Gastrocnemius medialis (tissue), 4 donors: ENCODE results near the gene CASTOR1. TPM values are rescaled to one million over a fixed set of nuclear protein-coding genes. Genes with fewer than 3 reads are reported as not detected.

Experiments used
- ATAC-seq, 2 donors: fragments of 150-250 bp; one replicate each; pipeline ENCODE4 v1.9.1; 2016
- DNase-seq, 2 donors: peaks; one replicate each; pipeline ENCODE4 v3.0.0-alpha.2; 2019
- H3K27ac ChIP-seq, 4 donors: fragments of 200-600 bp; sonication (generic); 1 replicate in 1 of 4; 2 replicates in 3 of 4; pipeline ENCODE4 v1.5.1; 2016 to 2018; ENCODE audit warnings: mild to moderate bottlenecking in 2 of 4, moderate library complexity in 1 of 4
- H3K27me3 ChIP-seq, 3 donors: fragments of 200-600 bp; sonication (generic) in 2 of 3; 1 replicate in 1 of 3; 2 replicates in 2 of 3; pipeline versions ENCODE4 v1.5.1 to v1.6.0; 2016 to 2019; ENCODE audit warnings: mild to moderate bottlenecking in 1 of 3, moderate library complexity in 1 of 3
- H3K36me3 ChIP-seq, 2 donors: fragments of 200-600 bp; sonication (generic) in 1 of 2; one replicate each; pipeline ENCODE4 v1.5.1; 2017 to 2018
- H3K4me1 ChIP-seq, 2 donors: fragments of 200-600 bp; sonication (generic) in 1 of 2; one replicate each; pipeline ENCODE4 v1.5.1; 2016 to 2017; ENCODE audit warnings: mild to moderate bottlenecking in 2 of 2
- H3K4me3 ChIP-seq, 4 donors: fragments of 200-600 bp; sonication (generic) in 3 of 4; 1 replicate in 1 of 4; 2 replicates in 3 of 4; pipeline ENCODE4 v1.5.1; 2016 to 2019; ENCODE audit warnings: mild to moderate bottlenecking in 2 of 4
- H3K9me3 ChIP-seq, 3 donors: fragments of 200-600 bp; sonication (generic) in 2 of 3; 1 replicate in 1 of 3; 2 replicates in 2 of 3; pipeline ENCODE4 v1.5.1; 2016 to 2019
- CTCF ChIP-seq, 5 experiments: fragments of 450-650 bp in 3 of 5; fragments of 200-600 bp in 2 of 5; sonication (generic) in 2 of 5; IDR thresholded peaks in 4 of 5; conservative IDR thresholded peaks in 1 of 5; 1 replicate in 4 of 5; 2 replicates in 1 of 5; pipeline ENCODE4 v1.5.1; 2016 to 2019; ENCODE audit warnings: antibody characterized with exemption in 5 of 5, mild to moderate bottlenecking in 3 of 5, moderate library complexity in 3 of 5
- POLR2A ChIP-seq, 2 donors: fragments of 450-650 bp; IDR thresholded peaks; one replicate each; pipeline ENCODE4 v1.6.1; 2017; ENCODE audit warnings: antibody characterized with exemption in 2 of 2, mild to moderate bottlenecking in 2 of 2, moderate library complexity in 2 of 2
- in situ Hi-C, 4 donors: fragments of 200-750 bp; cut with MboI; loops; one replicate each; pipeline versions ENCODE4 v1.15.0 to v1.8.0; 2017; ENCODE audit warnings: low sequenced_read_pairs in 4 of 4
- intact Hi-C: fragments of 100-400 bp; cut with DNase I; formaldehyde crosslinking; loops from one replicate; pipeline ENCODE4 v1.15.1; 2023; ENCODE audit warnings: low total_unique reads
- total RNA-seq, 4 donors: library from RNA; depleted of rRNA; stranded (reverse); fragments of >200 nt; gene quantifications; one replicate each; pipeline versions ENCODE4 v1.1.0 to v1.2.3, GENCODE V29; 2016

The CASTOR1 gene
- total RNA-seq, 4 donors from 2014 or later: 3.5 to 6.5 (median 5.6) TPM

DNA sequence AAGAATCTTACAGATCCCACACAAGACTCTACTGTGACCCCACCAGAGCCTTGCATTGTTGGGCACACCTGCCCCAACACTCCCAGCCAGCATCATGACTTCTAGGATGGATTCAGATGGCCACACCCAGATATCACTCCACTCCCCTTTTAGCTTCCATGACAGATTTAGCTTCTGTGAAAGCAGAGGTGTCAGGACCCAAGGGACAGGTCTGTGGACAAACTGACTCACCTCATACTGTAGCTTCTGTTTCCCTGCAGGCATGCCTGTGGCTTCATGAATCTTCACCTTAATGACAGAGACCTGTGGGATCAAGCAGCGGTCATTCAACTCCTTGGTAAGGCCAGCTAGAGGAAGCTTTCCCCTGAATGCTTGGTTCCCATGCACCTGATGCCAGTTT is 45.9 kb upstream of the CASTOR1 start:
- in situ Hi-C loops (no loop called here), intact Hi-C loops (no loop called here)
- Histone ChIP-seq H3K36me3 (peaks cover 6 to 86% of the 10 kb centered on the region in 2 donors), H3K9me3 (no peaks in the 10 kb centered on the region), H3K4me1 (peaks cover 9 to 20% of the 10 kb centered on the region in 2 donors), H3K27ac (no peak overlapping the region), H3K27me3 (no peaks in the 10 kb centered on the region), H3K4me3 (no peak overlapping the region)
- DNase-seq: no peak
- TF ChIP-seq CTCF (IDR thresholded peaks at IDR 0.05 in 4 of 5, conservative IDR thresholded peaks at IDR 0.05 in 1 of 5) (no peak), POLR2A (IDR thresholded peaks at IDR 0.05) (no peak)
- no peak for ATAC-seq

GRCh38 chr22:30334646-30335045 is 45.3 kb upstream of the CASTOR1 start:
- Histone ChIP-seq H3K36me3 (peaks cover 5 to 80% of the 10 kb centered on the region in 2 donors), H3K4me1 (peaks cover 9 to 20% of the 10 kb centered on the region in 2 donors), H3K27me3 (no peaks in the 10 kb centered on the region), H3K9me3 (no peaks in the 10 kb centered on the region), H3K27ac (no peak overlapping the region), H3K4me3 (no peak overlapping the region)
- TF ChIP-seq POLR2A (IDR thresholded peaks at IDR 0.05) (no peak), CTCF (IDR thresholded peaks at IDR 0.05 in 4 of 5, conservative IDR thresholded peaks at IDR 0.05 in 1 of 5) (no peak)
- ATAC-seq (no peak), DNase-seq (no peak)
- in situ Hi-C loops: no loop called here
- intact Hi-C loops: no loop called here

DNA sequence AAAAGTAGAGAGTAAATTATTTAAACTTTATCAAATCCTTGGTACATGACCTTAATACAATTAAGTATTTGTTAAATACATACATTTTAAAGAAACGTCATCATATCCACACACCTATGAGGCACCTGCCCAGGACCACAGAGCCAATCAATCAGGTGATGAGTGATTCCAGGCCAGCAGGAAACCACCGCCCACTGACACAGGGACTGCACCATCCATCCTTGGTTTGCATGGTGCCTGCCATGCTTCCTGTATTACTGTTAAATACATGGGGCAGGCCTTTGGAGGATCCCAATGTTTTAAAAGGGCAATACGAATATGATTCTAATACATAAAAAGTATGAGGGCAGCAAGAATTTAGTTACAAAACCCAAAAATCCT is 44.4 kb upstream of the CASTOR1 start:
- in situ Hi-C loops: no loop called here
- Histone ChIP-seq H3K27me3 (no peaks in the 10 kb centered on the region), H3K4me3 (no peak overlapping the region), H3K36me3 (peaks cover 3 to 71% of the 10 kb centered on the region in 2 donors), H3K4me1 (peaks cover 9 to 20% of the 10 kb centered on the region in 2 donors), H3K9me3 (no peaks in the 10 kb centered on the region), H3K27ac (no peak overlapping the region)
- intact Hi-C loops: no loop called here
- DNase-seq: no peak
- ATAC-seq: no peak
- TF ChIP-seq POLR2A (IDR thresholded peaks at IDR 0.05): no peak
- no peak for TF ChIP-seq CTCF (IDR thresholded peaks at IDR 0.05 in 4 of 5, conservative IDR thresholded peaks at IDR 0.05 in 1 of 5)

DNA sequence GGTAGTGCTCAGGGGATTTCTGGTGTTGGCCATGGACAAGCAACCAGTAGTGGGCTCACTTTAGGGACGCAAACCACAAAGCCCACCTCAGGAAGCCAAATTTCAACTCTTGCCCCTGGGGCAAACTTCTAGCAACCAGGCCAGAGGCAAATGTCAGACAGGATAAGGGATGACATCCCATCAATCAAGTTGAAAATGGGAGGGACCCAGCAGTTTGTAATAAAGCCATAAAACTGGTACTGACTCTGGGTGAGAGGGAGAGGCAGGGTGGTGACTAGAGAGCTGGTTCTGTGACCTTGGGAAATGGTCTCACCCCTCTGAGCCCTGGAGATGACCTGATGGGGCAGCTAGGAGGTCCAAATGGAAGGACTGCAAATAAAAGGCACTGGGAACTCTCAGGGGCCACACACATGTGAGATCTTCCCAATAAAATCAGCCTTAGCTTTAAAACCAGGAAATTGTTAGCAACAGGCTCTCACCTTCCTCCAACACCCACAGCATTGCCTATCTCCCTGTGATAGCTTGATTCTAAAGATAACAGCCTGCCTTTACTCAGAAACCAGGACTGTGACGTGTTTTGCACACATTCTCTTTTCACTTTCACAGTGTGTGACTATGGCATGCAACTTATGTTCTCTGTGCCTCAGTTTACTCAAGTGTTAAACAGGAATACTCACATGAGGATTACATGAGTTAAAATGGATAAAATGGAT is 43.8 kb upstream of the CASTOR1 start:
- intact Hi-C loops: no loop called here
- in situ Hi-C loops: no loop called here
- no peak for TF ChIP-seq POLR2A (IDR thresholded peaks at IDR 0.05)
- no peak for TF ChIP-seq CTCF (IDR thresholded peaks at IDR 0.05 in 4 of 5, conservative IDR thresholded peaks at IDR 0.05 in 1 of 5)

More for the DNA sequence above, 43.8 kb upstream of the CASTOR1 start:
- Histone ChIP-seq H3K27me3 (no peaks in the 10 kb centered on the region), H3K4me1 (peaks cover 9 to 20% of the 10 kb centered on the region in 2 donors), H3K36me3 (peaks cover 3 to 66% of the 10 kb centered on the region in 2 donors), H3K9me3 (no peaks in the 10 kb centered on the region), H3K27ac (no peak overlapping the region), H3K4me3 (no peak overlapping the region)
- DNase-seq (no peak), ATAC-seq (no peak)
